SK-N-SH treated with all-trans-retinoic acid at 6 μM for 48 hours (cell line): ENCODE results near the gene TMEM232.

Experiments
- ATAC-seq: fragments of 200-7000 bp; cut with Tn5 transposase; 3 replicates; pipeline ENCODE4 v1.9.1; 2020; ENCODE audit warnings: mild to moderate bottlenecking, moderate library complexity
- ARNTL ChIP-seq: fragments of 450-650 bp; formaldehyde crosslinking; IDR thresholded peaks from 2 replicates; pipeline ENCODE4 v1.5.0; 2020; ENCODE audit warnings: low read depth, mild to moderate bottlenecking, moderate library complexity, borderline replicate concordance
- BACH2 ChIP-seq: fragments of 250-450 bp; sonication (Bioruptor Pico); IDR thresholded peaks from 2 replicates; pipeline ENCODE4 v1.9.0; 2021; ENCODE audit warnings: mild to moderate bottlenecking, borderline replicate concordance
- CSDC2 ChIP-seq: fragments of 250-450 bp; sonication (Bioruptor Pico); IDR thresholded peaks from 2 replicates; pipeline ENCODE4 v1.5.0; 2020; ENCODE audit warnings: mild to moderate bottlenecking, moderate library complexity
- CSRNP3 ChIP-seq: fragments of 250-450 bp; sonication (Bioruptor Pico); IDR thresholded peaks from 2 replicates; pipeline ENCODE4 v1.5.1; 2021; ENCODE audit warnings: mild to moderate bottlenecking, moderate library complexity
- ESRRG ChIP-seq: fragments of 250-450 bp; sonication (Bioruptor Pico); IDR thresholded peaks from 2 replicates; pipeline ENCODE4 v1.6.1; 2021; ENCODE audit warnings: mild to moderate bottlenecking
- GLIS3 ChIP-seq: fragments of 250-450 bp; sonication (Bioruptor Pico); IDR thresholded peaks from 2 replicates; pipeline ENCODE4 v1.5.0; 2020; ENCODE audit warnings: mild to moderate bottlenecking, moderate library complexity
- ISL1 ChIP-seq: fragments of 250-450 bp; sonication (Bioruptor Pico); IDR thresholded peaks from 2 replicates; pipeline ENCODE4 v2.1.2; 2022; ENCODE audit warnings: mild to moderate bottlenecking, moderate library complexity
- OSR1 ChIP-seq: fragments of 250-450 bp; sonication (Bioruptor Pico); IDR thresholded peaks from 2 replicates; pipeline ENCODE4 v1.8.0; 2022; ENCODE audit warnings: moderate library complexity, mild to moderate bottlenecking, inconsistent platforms
- PATZ1 ChIP-seq: fragments of 250-450 bp; sonication (Bioruptor Pico); IDR thresholded peaks from 2 replicates; pipeline ENCODE4 v1.8.0; 2020; ENCODE audit warnings: mild to moderate bottlenecking, moderate library complexity, borderline replicate concordance
- POU6F1 ChIP-seq: fragments of 250-450 bp; sonication (Bioruptor Pico); IDR thresholded peaks from 2 replicates; pipeline ENCODE4 v1.8.0; 2021; ENCODE audit warnings: low read depth, mild to moderate bottlenecking, moderate library complexity, borderline replicate concordance
- PPARA ChIP-seq: fragments of 250-450 bp; sonication (Bioruptor Pico); IDR thresholded peaks from 2 replicates; pipeline ENCODE4 v1.5.0; 2020; ENCODE audit warnings: mild to moderate bottlenecking, borderline replicate concordance
- RARB ChIP-seq: fragments of 250-450 bp; sonication (Bioruptor Pico); IDR thresholded peaks from 2 replicates; pipeline ENCODE4 v1.8.0; 2021; ENCODE audit warnings: mild to moderate bottlenecking, moderate library complexity
- SNAI2 ChIP-seq: fragments of 250-450 bp; sonication (Bioruptor Pico); IDR thresholded peaks from 2 replicates; pipeline ENCODE4 v1.5.0; 2020; ENCODE audit warnings: mild to moderate bottlenecking, moderate library complexity
- TCF4 ChIP-seq: fragments of 250-450 bp; sonication (Bioruptor Pico); IDR thresholded peaks from 2 replicates; pipeline ENCODE4 v1.8.0; 2021; ENCODE audit warnings: mild to moderate bottlenecking, moderate library complexity, borderline replicate concordance
- TOX ChIP-seq: fragments of 250-450 bp; sonication (Bioruptor Pico); IDR thresholded peaks from 2 replicates; pipeline ENCODE4 v1.8.0; 2021; ENCODE audit warnings: mild to moderate bottlenecking, moderate library complexity, borderline replicate concordance
- ZFP3 ChIP-seq: fragments of 250-450 bp; sonication (Bioruptor Pico); IDR thresholded peaks from 2 replicates; pipeline ENCODE4 v1.5.0; 2020; ENCODE audit warnings: mild to moderate bottlenecking, moderate library complexity
- ZFP30 ChIP-seq: fragments of 450-650 bp; formaldehyde crosslinking; IDR thresholded peaks from 2 replicates; pipeline ENCODE4 v1.5.0; 2022; ENCODE audit warnings: mild to moderate bottlenecking, moderate library complexity
- ZNF565 ChIP-seq: fragments of 450-650 bp; formaldehyde crosslinking; conservative IDR thresholded peaks from 2 replicates; pipeline ENCODE4 v1.5.0; 2020; ENCODE audit warnings: low read depth, mild to moderate bottlenecking, moderate library complexity
- ZNF8 ChIP-seq: fragments of 450-650 bp; formaldehyde crosslinking; IDR thresholded peaks from 2 replicates; pipeline ENCODE4 v1.5.0; 2020; ENCODE audit warnings: mild to moderate bottlenecking, moderate library complexity

The TMEM232 gene

DNA sequence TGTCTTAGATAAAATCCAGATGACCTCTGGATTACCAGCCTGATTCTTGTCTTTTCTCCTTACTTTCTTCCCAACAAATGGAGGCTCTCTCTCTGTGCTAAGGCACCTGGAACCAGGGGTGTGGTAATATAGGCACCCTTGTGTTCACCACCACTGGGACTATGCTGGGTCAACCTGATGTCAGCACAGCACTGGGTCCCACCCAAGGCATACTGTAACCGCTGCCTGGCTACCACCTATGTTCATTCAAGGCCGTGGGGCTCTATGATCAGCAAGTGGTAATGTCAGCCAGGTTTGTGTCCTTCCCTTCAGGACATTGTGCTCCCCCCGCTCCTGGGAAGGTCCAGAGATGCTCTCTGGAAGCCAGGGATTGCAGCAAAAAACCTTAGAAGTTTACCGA lies 283.6 kb downstream of the TMEM232 start:
- TF ChIP-seq ZFP3 (CRISPR knock-in tag): no peak
- no peak for TF ChIP-seq RARB (CRISPR knock-in tag)
- TF ChIP-seq ZNF8 (CRISPR knock-in tag): no peak
- no peak for TF ChIP-seq TCF4
- TF ChIP-seq ZFP30 (CRISPR knock-in tag): no peak
- no peak for TF ChIP-seq PATZ1 (CRISPR knock-in tag)
- no peak for TF ChIP-seq PPARA (CRISPR knock-in tag)
- no peak for TF ChIP-seq OSR1 (CRISPR knock-in tag)
- no peak for TF ChIP-seq TOX (CRISPR knock-in tag)
- no peak for TF ChIP-seq POU6F1
- TF ChIP-seq ZNF565: no peak
- no peak for TF ChIP-seq ESRRG (CRISPR knock-in tag)
- TF ChIP-seq, all 23 proteins: peak for 0
- ATAC-seq: no peak

DNA sequence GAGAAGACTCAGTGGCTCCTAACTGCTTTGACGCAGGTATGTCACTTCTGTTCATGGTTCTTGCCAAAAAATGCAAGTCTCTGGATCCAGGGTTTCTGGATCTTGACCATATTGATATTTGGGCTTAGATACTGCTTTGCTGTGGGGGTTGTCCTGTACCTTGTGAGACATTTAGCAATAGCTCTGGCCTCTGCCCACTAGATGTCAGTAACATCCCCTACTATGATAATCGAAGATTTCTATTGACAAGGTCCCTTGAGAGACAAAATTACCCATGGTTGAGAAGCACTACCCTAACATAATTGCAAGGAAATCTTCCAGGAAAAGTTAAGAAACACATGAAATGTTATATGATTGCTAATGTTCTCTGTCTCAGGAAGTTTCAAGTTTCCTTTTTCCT lies 285.4 kb downstream of the TMEM232 start:
- TF ChIP-seq ZFP30 (CRISPR knock-in tag) (no peak), ZNF565 (no peak), RARB (CRISPR knock-in tag) (no peak), SNAI2 (CRISPR knock-in tag) (no peak), POU6F1 (no peak), TOX (CRISPR knock-in tag) (no peak)
- ATAC-seq: peak; percentile 81

- no peak for TF ChIP-seq BACH2 (CRISPR knock-in tag)
- no peak for TF ChIP-seq OSR1 (CRISPR knock-in tag)
- no peak for TF ChIP-seq POU6F1
- no peak for TF ChIP-seq CSDC2
- TF ChIP-seq SNAI2 (CRISPR knock-in tag): no peak
- TF ChIP-seq RARB (CRISPR knock-in tag): no peak
- no peak for ATAC-seq
These were observed 286.4 kb downstream of the TMEM232 start for GRCh38 chr5:110440058-110440457.

DNA sequence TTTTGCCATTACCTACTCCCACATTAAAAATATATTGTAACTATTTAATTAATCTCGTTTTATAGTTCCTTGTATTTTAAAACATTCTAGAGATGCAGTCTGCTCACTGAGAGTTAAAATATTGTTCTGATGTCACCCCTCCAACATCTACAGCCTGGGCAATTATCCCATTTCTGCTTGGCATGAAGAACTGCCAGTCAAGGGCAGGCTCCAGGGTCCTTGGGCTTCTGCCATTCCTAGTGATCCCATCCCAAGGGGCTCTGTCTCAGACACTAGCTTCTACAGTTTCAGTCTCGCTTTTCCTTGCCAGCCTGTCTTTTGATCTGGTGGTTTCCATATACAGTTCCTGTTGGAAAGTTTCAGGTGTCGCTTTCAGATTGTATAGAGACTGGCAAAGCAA lies 287.2 kb downstream of the TMEM232 start:
- ATAC-seq: no peak
- TF ChIP-seq ZFP3 (CRISPR knock-in tag): no peak
- no peak for TF ChIP-seq ZFP30 (CRISPR knock-in tag)
- no peak for TF ChIP-seq OSR1 (CRISPR knock-in tag)
- TF ChIP-seq ISL1 (CRISPR knock-in tag): no peak
- no peak for TF ChIP-seq SNAI2 (CRISPR knock-in tag)
- no peak for TF ChIP-seq PPARA (CRISPR knock-in tag)
- TF ChIP-seq CSRNP3 (CRISPR knock-in tag): no peak
- no peak for TF ChIP-seq BACH2 (CRISPR knock-in tag)
- no peak for TF ChIP-seq ARNTL
- TF ChIP-seq GLIS3: no peak
- TF ChIP-seq ESRRG (CRISPR knock-in tag): no peak

- TF ChIP-seq ZNF565: no peak
- no peak for TF ChIP-seq PATZ1 (CRISPR knock-in tag)
- no peak for TF ChIP-seq ARNTL
- TF ChIP-seq ZNF8 (CRISPR knock-in tag): no peak
- TF ChIP-seq CSDC2: no peak
- TF ChIP-seq CSRNP3 (CRISPR knock-in tag): no peak
- no peak for ATAC-seq
These were observed 291.3 kb downstream of the TMEM232 start for GRCh38 chr5:110435207-110435606.
